Vagina (tissue), 2 donors: Measurements from ENCODE around the gene SOX14. TPM values are rescaled to one million over a fixed set of nuclear protein-coding genes. Genes with fewer than 3 reads are reported as not detected.

Experiments used
- DNase-seq, 2 donors: peaks; one replicate each; pipeline ENCODE4 v3.0.0-alpha.2; 2017; ENCODE audit errors: extremely low spot score in 2 of 2
- H3K27ac ChIP-seq: fragments of 200-600 bp; sonication (generic); one replicate; pipeline ENCODE4 v1.5.1; 2019
- H3K27me3 ChIP-seq: fragments of 200-600 bp; sonication (generic); one replicate; pipeline ENCODE4 v1.5.1; 2019
- H3K36me3 ChIP-seq, 2 donors: fragments of 200-600 bp; sonication (generic); one replicate each; pipeline ENCODE4 v1.5.1; 2017 to 2019
- H3K4me1 ChIP-seq: fragments of 200-600 bp; sonication (generic); one replicate; pipeline ENCODE4 v1.5.1; 2019
- H3K4me3 ChIP-seq, 2 donors: fragments of 200-600 bp; sonication (generic); 1 replicate in 1 of 2; 2 replicates in 1 of 2; pipeline ENCODE4 v1.5.1; 2016 to 2019
- H3K9me3 ChIP-seq: fragments of 200-600 bp; sonication (generic); one replicate; pipeline ENCODE4 v1.5.1; 2019
- POLR2A ChIP-seq, 2 donors: fragments of 450-650 bp; IDR thresholded peaks; one replicate each; pipeline ENCODE4 v1.6.1; 2017; ENCODE audit warnings: antibody characterized with exemption in 2 of 2, mild to moderate bottlenecking in 2 of 2, moderate library complexity in 2 of 2
- POLR2AphosphoS5 ChIP-seq, 2 donors: sonication (generic); formaldehyde crosslinking; IDR thresholded peaks; one replicate each; pipeline ENCODE4 v1.9.0; 2017; ENCODE audit warnings: antibody characterized with exemption in 2 of 2, mild to moderate bottlenecking in 2 of 2, low read depth in 1 of 2; ENCODE audit not compliant: insufficient read depth in 1 of 2
- intact Hi-C: fragments of 100-400 bp; cut with DNase I; formaldehyde crosslinking; loops from one replicate; pipeline ENCODE4 v1.15.1; 2023
- total RNA-seq: library from RNA; depleted of rRNA; stranded (reverse); fragments of >200 nt; gene quantifications from one replicate; pipeline ENCODE4 v1.2.3, GENCODE V29; 2016
- TF ChIP-seq, protein P1 (sequence below), 3 experiments: fragments of 450-650 bp in 2 of 3; fragments of 200-600 bp in 1 of 3; sonication (generic) in 1 of 3; IDR thresholded peaks; one replicate each; pipeline ENCODE4 v1.5.1; 2017 to 2019; ENCODE audit warnings: antibody characterized with exemption in 3 of 3, mild to moderate bottlenecking in 2 of 3, moderate library complexity in 2 of 3

The SOX14 gene
- total RNA-seq, 1 donor from 2014 or later = not detected

DNA sequence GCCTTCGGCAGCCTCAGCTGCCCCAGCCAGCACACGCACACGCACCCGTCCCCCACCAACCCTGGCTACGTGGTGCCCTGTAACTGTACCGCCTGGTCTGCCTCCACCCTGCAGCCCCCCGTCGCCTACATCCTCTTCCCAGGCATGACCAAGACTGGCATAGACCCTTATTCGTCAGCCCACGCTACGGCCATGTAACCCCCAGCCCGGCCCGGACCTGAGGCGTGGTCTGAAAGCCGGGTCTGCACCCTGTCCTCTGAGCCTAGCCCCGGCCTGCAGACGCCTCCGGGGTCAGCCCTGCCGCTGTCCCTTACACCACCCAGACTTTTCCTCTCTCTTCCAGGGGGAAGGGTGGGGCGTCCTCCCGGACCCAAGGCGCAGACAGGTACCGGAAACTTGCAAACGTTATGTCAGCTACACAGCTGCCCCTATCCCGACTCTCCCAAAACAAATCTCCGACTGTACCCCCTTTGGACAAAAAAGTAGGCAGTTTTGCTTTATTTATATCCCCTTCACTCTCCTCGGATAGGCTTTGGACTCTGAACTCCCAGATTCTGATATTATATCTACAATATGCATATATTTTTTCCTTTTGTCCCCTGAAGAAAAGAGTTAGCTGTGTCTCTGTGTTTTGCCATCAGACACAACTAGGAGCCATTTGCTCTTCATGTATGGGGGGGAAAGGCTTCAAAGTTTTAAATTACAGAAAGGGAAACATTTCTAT is 1.4 kb downstream of the SOX14 start:
- Histone ChIP-seq H3K4me3 (no peak overlapping the region), H3K27me3 (peaks cover 5% of the 10 kb centered on the region), H3K9me3 (no peaks in the 10 kb centered on the region), H3K4me1 (peaks cover 42% of the 10 kb centered on the region), H3K27ac (no peak overlapping the region), H3K36me3 (no peaks in the 10 kb centered on the region)
- TF ChIP-seq POLR2A (IDR thresholded peaks at IDR 0.05) (no peak), POLR2AphosphoS5 (IDR thresholded peaks at IDR 0.05; ENCODE audit: insufficient read depth in 1 of 2, low read depth in 1 of 2) (no peak)
- TF ChIP-seq, protein P1, sequence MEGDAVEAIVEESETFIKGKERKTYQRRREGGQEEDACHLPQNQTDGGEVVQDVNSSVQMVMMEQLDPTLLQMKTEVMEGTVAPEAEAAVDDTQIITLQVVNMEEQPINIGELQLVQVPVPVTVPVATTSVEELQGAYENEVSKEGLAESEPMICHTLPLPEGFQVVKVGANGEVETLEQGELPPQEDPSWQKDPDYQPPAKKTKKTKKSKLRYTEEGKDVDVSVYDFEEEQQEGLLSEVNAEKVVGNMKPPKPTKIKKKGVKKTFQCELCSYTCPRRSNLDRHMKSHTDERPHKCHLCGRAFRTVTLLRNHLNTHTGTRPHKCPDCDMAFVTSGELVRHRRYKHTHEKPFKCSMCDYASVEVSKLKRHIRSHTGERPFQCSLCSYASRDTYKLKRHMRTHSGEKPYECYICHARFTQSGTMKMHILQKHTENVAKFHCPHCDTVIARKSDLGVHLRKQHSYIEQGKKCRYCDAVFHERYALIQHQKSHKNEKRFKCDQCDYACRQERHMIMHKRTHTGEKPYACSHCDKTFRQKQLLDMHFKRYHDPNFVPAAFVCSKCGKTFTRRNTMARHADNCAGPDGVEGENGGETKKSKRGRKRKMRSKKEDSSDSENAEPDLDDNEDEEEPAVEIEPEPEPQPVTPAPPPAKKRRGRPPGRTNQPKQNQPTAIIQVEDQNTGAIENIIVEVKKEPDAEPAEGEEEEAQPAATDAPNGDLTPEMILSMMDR (IDR thresholded peaks at IDR 0.05) = no peak
- no peak for DNase-seq
- intact Hi-C loops = no loop called here

- Histone ChIP-seq H3K27me3 (peaks cover 5% of the 10 kb centered on the region), H3K9me3 (no peaks in the 10 kb centered on the region), H3K36me3 (no peaks in the 10 kb centered on the region), H3K4me1 (peaks cover 50% of the 10 kb centered on the region), H3K4me3 (no peak overlapping the region), H3K27ac (no peak overlapping the region)
- no peak for DNase-seq
- intact Hi-C loops = no loop called here
- TF ChIP-seq POLR2A (IDR thresholded peaks at IDR 0.05) = no peak
- no peak for TF ChIP-seq POLR2AphosphoS5 (IDR thresholded peaks at IDR 0.05; ENCODE audit: insufficient read depth in 1 of 2, low read depth in 1 of 2)
- TF ChIP-seq, protein P1 (IDR thresholded peaks at IDR 0.05) = no peak
Measured at GRCh38 chr3:137766041-137766875, 2.1 kb downstream of the SOX14 start.

DNA sequence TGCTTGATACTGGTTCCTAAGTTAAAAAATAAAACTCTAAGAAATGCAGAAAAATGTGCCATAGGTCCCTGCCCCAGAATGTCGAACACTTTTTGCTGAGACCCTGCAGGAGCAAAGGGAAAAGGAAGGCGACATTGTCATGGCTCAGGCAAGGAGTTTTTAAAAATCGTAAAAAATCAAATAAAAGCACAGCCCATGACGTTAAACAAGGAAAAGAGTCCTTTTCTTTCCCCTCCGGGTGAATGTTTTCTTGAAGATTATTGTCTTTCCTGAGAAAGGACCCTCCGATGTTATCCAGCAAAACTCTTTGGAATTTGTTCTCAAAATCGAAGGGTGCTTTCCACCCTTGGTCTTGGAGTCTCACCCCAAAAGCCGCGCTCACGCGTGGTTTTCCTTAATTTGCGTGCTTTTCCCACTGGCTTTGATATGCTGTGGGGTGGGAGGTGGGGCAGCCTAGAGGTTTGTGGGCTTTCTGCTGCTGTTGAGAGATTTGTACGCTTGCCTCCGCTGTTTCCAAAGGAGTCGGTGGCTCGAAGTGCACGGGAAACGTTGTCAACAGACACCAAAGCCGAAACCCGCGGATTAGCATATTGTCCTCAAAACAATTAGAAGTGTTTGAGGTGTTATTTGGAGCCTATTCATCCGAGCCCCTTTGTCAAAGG is 2.9 kb downstream of the SOX14 start:
- Histone ChIP-seq H3K4me1 (peaks cover 57% of the 10 kb centered on the region), H3K36me3 (no peaks in the 10 kb centered on the region), H3K4me3 (no peak overlapping the region), H3K27me3 (peaks cover 5% of the 10 kb centered on the region), H3K27ac (no peak overlapping the region), H3K9me3 (no peaks in the 10 kb centered on the region)
- intact Hi-C loops = no loop called here
- TF ChIP-seq POLR2A (IDR thresholded peaks at IDR 0.05) (no peak), POLR2AphosphoS5 (IDR thresholded peaks at IDR 0.05; ENCODE audit: insufficient read depth in 1 of 2, low read depth in 1 of 2) (no peak)
- TF ChIP-seq, protein P1 (IDR thresholded peaks at IDR 0.05) = no peak
- DNase-seq = no peak

GRCh38 chr3:137767538-137768360 is 3.6 kb downstream of the SOX14 start:
- Histone ChIP-seq H3K27ac (no peak overlapping the region), H3K27me3 (peaks cover 5% of the 10 kb centered on the region), H3K4me3 (peak overlapping the region; percentile 6 to 34), H3K4me1 (peaks cover 57% of the 10 kb centered on the region), H3K9me3 (no peaks in the 10 kb centered on the region), H3K36me3 (no peaks in the 10 kb centered on the region)
- TF ChIP-seq POLR2AphosphoS5 (IDR thresholded peaks at IDR 0.05; ENCODE audit: insufficient read depth in 1 of 2, low read depth in 1 of 2) (no peak), POLR2A (IDR thresholded peaks at IDR 0.05) (no peak)
- TF ChIP-seq, protein P1 (IDR thresholded peaks at IDR 0.05) = no peak
- DNase-seq = no peak
- intact Hi-C loops = no loop called here
